Measurements from ENCODE around the gene ABCC10.

The ABCC10 gene

GRCh38 chr6:43499028-43499815, 71.9 kb downstream of the ABCC10 start:
- no peak for DNase-seq
